Astrocyte (in vitro differentiated cells and primary cell): Measurements from ENCODE around the gene CADPS.

Source experiments
- CTCF ChIP-seq: IDR thresholded peaks from 2 replicates; pipeline ENCODE4 v1.5.1; 2011; ENCODE audit warnings: low read depth, mild to moderate bottlenecking, inconsistent platforms, low read length, moderate library complexity; ENCODE audit not compliant: insufficient read depth
- EZH2 ChIP-seq: IDR thresholded peaks from 2 replicates; pipeline ENCODE4 v1.6.1; 2012; ENCODE audit warnings: mild to moderate bottlenecking, low read length, inconsistent platforms; ENCODE audit not compliant: insufficient read depth

- TF ChIP-seq EZH2 (no peak), CTCF (no peak)
Observed at GRCh38 chr3:62376454-62376720, 498.8 kb downstream of the CADPS start.
